ENCODE data around the gene TYW1. TPM values are rescaled to one million over a fixed set of nuclear protein-coding genes. Genes with fewer than 3 reads are reported as not detected.
"Not testable (repeated sequence)": the region's sequence is repeated elsewhere in the genome, so short reads cannot be mapped to it uniquely, and the experiment has no call there.

TYW1 gene
- polyA plus RNA-seq, 3 donors, result 23.1 to 24.1 (median 23.9) TPM

GRCh38 chr7:67036432-67037395 is 40.1 kb downstream of the TYW1 start:
- DNase-seq (ENCODE audit: extremely low read depth in 1 of 11, low read depth in 9 of 11, low spot score in 4 of 11), result not testable (repeated sequence)

GRCh38 chr7:67040832-67041231 is 44.2 kb downstream of the TYW1 start:
- DNase-seq (ENCODE audit: extremely low read depth in 1 of 11, low read depth in 9 of 11, low spot score in 4 of 11), result not testable (repeated sequence)

- DNase-seq (ENCODE audit: extremely low read depth in 1 of 11, low read depth in 9 of 11, low spot score in 4 of 11), result peak in 3 of 11 donors; percentile 6 to 15 (median 14)
Measured at GRCh38 chr7:67042781-67043558, 46.3 kb downstream of the TYW1 start.

GRCh38 chr7:67043559-67043930 is 46.9 kb downstream of the TYW1 start:
- not testable (repeated sequence) for DNase-seq (ENCODE audit: extremely low read depth in 1 of 11, low read depth in 9 of 11, low spot score in 4 of 11)

- no peak for DNase-seq (ENCODE audit: extremely low read depth in 1 of 11, low read depth in 9 of 11, low spot score in 4 of 11)
Measured at GRCh38 chr7:67045496-67045995, 48.9 kb downstream of the TYW1 start.

- DNase-seq (ENCODE audit: extremely low read depth in 1 of 11, low read depth in 9 of 11, low spot score in 4 of 11), result not testable (repeated sequence)
Measured at GRCh38 chr7:67046819-67047218, 50.2 kb downstream of the TYW1 start.

GRCh38 chr7:67049908-67050307 is 53.3 kb downstream of the TYW1 start:
- DNase-seq (ENCODE audit: extremely low read depth in 1 of 11, low read depth in 9 of 11, low spot score in 4 of 11), result not testable (repeated sequence)

GRCh38 chr7:67052161-67052560 is 55.5 kb downstream of the TYW1 start:
- DNase-seq (ENCODE audit: extremely low read depth in 1 of 11, low read depth in 9 of 11, low spot score in 4 of 11), result not testable (repeated sequence)

- no peak for DNase-seq (ENCODE audit: extremely low read depth in 1 of 11, low read depth in 9 of 11, low spot score in 4 of 11)
Measured at GRCh38 chr7:67056683-67057082, 60.0 kb downstream of the TYW1 start.

- DNase-seq (ENCODE audit: extremely low read depth in 1 of 11, low read depth in 9 of 11, low spot score in 4 of 11), result not testable (repeated sequence)
Measured at GRCh38 chr7:67061321-67061720, 64.7 kb downstream of the TYW1 start.

GRCh38 chr7:67062802-67063201 is 66.2 kb downstream of the TYW1 start:
- not testable (repeated sequence) for DNase-seq (ENCODE audit: extremely low read depth in 1 of 11, low read depth in 9 of 11, low spot score in 4 of 11)

GRCh38 chr7:67066950-67067622 is 70.5 kb downstream of the TYW1 start:
- DNase-seq (ENCODE audit: extremely low read depth in 1 of 11, low read depth in 9 of 11, low spot score in 4 of 11), result peak in 6 of 11 donors; percentile 15 to 40 (median 32)

GRCh38 chr7:67076120-67076519 is 79.5 kb downstream of the TYW1 start:
- not testable (repeated sequence) for DNase-seq (ENCODE audit: extremely low read depth in 1 of 11, low read depth in 9 of 11, low spot score in 4 of 11)

- DNase-seq (ENCODE audit: extremely low read depth in 1 of 11, low read depth in 9 of 11, low spot score in 4 of 11), result not testable (repeated sequence)
Measured at GRCh38 chr7:67082880-67083279, 86.2 kb downstream of the TYW1 start.

GRCh38 chr7:67089261-67089660 is 92.6 kb downstream of the TYW1 start:
- DNase-seq (ENCODE audit: extremely low read depth in 1 of 11, low read depth in 9 of 11, low spot score in 4 of 11), result not testable (repeated sequence)

GRCh38 chr7:67091053-67091452 is 94.4 kb downstream of the TYW1 start:
- not testable (repeated sequence) for DNase-seq (ENCODE audit: extremely low read depth in 1 of 11, low read depth in 9 of 11, low spot score in 4 of 11)

- DNase-seq (ENCODE audit: extremely low read depth in 1 of 11, low read depth in 9 of 11, low spot score in 4 of 11), result not testable (repeated sequence)
Measured at GRCh38 chr7:67098031-67098430, 101.4 kb downstream of the TYW1 start.

GRCh38 chr7:67099406-67099805 is 102.8 kb downstream of the TYW1 start:
- not testable (repeated sequence) for DNase-seq (ENCODE audit: extremely low read depth in 1 of 11, low read depth in 9 of 11, low spot score in 4 of 11)

- DNase-seq (ENCODE audit: extremely low read depth in 1 of 11, low read depth in 9 of 11, low spot score in 4 of 11), result not testable (repeated sequence)
Measured at GRCh38 chr7:67100038-67100437, 103.4 kb downstream of the TYW1 start.

All from renal cortex interstitium (tissue), 11 donors.